ENCODE results near the gene POGLUT2.

Gene POGLUT2

DNA sequence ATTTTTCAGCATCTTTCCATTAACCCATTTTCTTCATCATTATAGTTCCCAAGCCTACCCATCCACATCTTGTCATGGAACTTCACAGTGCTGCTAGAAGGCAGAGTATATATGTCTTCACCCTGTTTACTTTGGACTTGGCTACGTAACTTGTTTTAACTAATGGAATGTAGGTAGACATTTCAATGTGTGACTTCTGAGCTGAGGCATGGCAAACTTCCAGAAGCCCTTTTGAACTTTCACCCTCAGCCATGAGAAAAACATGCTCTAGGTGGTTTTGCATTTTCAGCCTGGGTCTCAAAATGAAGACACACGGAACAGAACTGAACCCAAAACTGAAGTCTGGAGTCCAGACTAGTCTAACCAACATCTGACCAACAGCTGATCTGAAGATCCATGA is 28.3 kb downstream of the POGLUT2 start:
- H3K9ac ChIP-seq: no peak overlapping the region
- H3K4me2 ChIP-seq: no peak overlapping the region
- TF ChIP-seq CTCF (conservative IDR thresholded peaks at IDR 0.05; ENCODE audit: low read depth, low read length): no peak
- H3K4me3 ChIP-seq (IDR thresholded peaks at IDR 0.05; ENCODE audit: insufficient read depth, low read depth, low read length): no peak overlapping the region
- no peak overlapping the region for H3K27ac ChIP-seq
- H2AFZ ChIP-seq (ENCODE audit: low read depth): no peak overlapping the region
- H3K4me1 ChIP-seq (ENCODE audit: low read depth, poor library complexity, severe bottlenecking): peaks cover 8% of the 10 kb centered on the region
- H3K79me2 ChIP-seq (ENCODE audit: insufficient read depth, low read depth): no peaks in the 10 kb centered on the region
- H3K36me3 ChIP-seq (ENCODE audit: insufficient read depth): no peaks in the 10 kb centered on the region
- no peaks in the 10 kb centered on the region for H4K20me1 ChIP-seq (ENCODE audit: insufficient read depth)
- no peaks in the 10 kb centered on the region for H3K27me3 ChIP-seq (ENCODE audit: insufficient read depth, low read depth)

DNA sequence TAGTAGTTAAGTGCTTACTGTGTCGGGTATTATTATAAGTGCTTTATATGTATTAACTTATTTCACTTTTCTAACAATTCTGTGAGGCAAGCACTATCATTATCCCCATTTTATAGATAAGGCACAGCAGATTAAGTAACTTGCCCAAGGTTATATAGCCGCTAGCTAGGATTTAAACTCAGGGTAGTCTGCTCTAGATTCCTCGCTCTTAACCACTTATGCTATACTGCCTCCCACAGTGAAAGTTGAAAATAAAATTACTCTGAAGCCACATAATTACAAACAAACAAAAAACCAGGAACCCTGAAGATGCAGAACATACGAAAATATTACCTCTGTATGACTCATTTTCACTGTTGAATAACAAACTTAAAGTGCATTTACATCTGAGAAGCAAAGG is 29.1 kb downstream of the POGLUT2 start:
- Histone ChIP-seq H2AFZ (ENCODE audit: low read depth) (no peak overlapping the region), H3K36me3 (ENCODE audit: insufficient read depth) (no peaks in the 10 kb centered on the region), H3K27me3 (ENCODE audit: insufficient read depth, low read depth) (no peaks in the 10 kb centered on the region), H3K27ac (no peak overlapping the region), H3K79me2 (ENCODE audit: insufficient read depth, low read depth) (no peaks in the 10 kb centered on the region), H3K4me2 (no peak overlapping the region), H4K20me1 (ENCODE audit: insufficient read depth) (no peaks in the 10 kb centered on the region), H3K4me3 (IDR thresholded peaks at IDR 0.05; ENCODE audit: insufficient read depth, low read depth, low read length) (no peak overlapping the region), H3K9ac (no peak overlapping the region), H3K4me1 (ENCODE audit: low read depth, poor library complexity, severe bottlenecking) (peaks cover 8% of the 10 kb centered on the region)
- no peak for TF ChIP-seq CTCF (conservative IDR thresholded peaks at IDR 0.05; ENCODE audit: low read depth, low read length)

DNA sequence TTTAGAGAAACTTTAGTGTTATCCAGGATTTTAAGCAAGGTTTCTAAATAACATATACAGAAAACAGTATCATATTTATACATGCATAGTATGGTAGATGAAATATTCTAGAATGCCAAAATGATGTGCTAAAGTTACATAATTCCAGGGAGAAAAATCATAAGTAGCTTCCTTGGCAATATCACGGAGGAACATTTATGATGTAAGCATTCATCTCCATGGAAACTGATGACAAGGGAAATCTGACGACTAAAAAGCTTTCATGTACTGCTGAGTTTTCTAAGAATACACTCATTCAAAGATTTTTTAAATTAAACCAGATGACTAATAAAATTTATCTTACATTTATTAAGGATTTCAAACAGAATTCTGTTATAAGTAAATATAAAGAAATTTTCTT is 29.9 kb downstream of the POGLUT2 start:
- Histone ChIP-seq H3K4me1 (ENCODE audit: low read depth, poor library complexity, severe bottlenecking) (peaks cover 8% of the 10 kb centered on the region), H3K4me2 (no peak overlapping the region), H3K79me2 (ENCODE audit: insufficient read depth, low read depth) (no peaks in the 10 kb centered on the region), H3K27me3 (ENCODE audit: insufficient read depth, low read depth) (no peaks in the 10 kb centered on the region), H4K20me1 (ENCODE audit: insufficient read depth) (no peaks in the 10 kb centered on the region), H3K27ac (no peak overlapping the region), H3K4me3 (IDR thresholded peaks at IDR 0.05; ENCODE audit: insufficient read depth, low read depth, low read length) (no peak overlapping the region), H2AFZ (ENCODE audit: low read depth) (no peak overlapping the region), H3K36me3 (ENCODE audit: insufficient read depth) (no peaks in the 10 kb centered on the region), H3K9ac (no peak overlapping the region)
- TF ChIP-seq CTCF (conservative IDR thresholded peaks at IDR 0.05; ENCODE audit: low read depth, low read length): no peak

- no peak overlapping the region for H3K4me3 ChIP-seq (IDR thresholded peaks at IDR 0.05; ENCODE audit: insufficient read depth, low read depth, low read length)
- no peak for TF ChIP-seq CTCF (conservative IDR thresholded peaks at IDR 0.05; ENCODE audit: low read depth, low read length)
- no peak overlapping the region for H3K9ac ChIP-seq
- no peaks in the 10 kb centered on the region for H3K27me3 ChIP-seq (ENCODE audit: insufficient read depth, low read depth)
- H4K20me1 ChIP-seq (ENCODE audit: insufficient read depth): no peaks in the 10 kb centered on the region
- no peaks in the 10 kb centered on the region for H3K4me1 ChIP-seq (ENCODE audit: low read depth, poor library complexity, severe bottlenecking)
- no peaks in the 10 kb centered on the region for H3K36me3 ChIP-seq (ENCODE audit: insufficient read depth)
- H3K27ac ChIP-seq: no peak overlapping the region
- H3K79me2 ChIP-seq (ENCODE audit: insufficient read depth, low read depth): no peaks in the 10 kb centered on the region
- no peak overlapping the region for H2AFZ ChIP-seq (ENCODE audit: low read depth)
- no peak overlapping the region for H3K4me2 ChIP-seq
These were observed 35.0 kb downstream of the POGLUT2 start for GRCh38 chr13:102763741-102764140.

DNA sequence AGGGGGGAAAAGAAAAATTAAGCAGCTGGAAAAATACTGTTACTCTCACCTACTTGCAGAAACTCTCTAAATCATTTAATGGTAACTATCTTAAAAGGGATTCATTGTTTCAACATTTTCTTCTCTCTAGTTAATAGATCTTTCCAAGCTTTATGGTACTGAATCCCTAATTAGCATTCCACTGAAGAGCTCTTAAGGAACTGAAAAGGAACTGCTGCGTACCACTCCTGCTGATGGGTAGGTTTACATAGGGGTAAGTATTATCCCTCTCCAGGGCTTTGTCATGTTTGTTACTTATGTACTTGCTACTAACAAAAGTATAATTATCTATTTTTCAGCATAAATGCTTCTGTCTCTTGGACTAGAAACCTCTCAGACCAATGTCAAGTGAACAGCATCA is 37.7 kb downstream of the POGLUT2 start:
- no peak for TF ChIP-seq CTCF (conservative IDR thresholded peaks at IDR 0.05; ENCODE audit: low read depth, low read length)
- H3K27me3 ChIP-seq (ENCODE audit: insufficient read depth, low read depth): no peaks in the 10 kb centered on the region

More for the DNA sequence above, 37.7 kb downstream of the POGLUT2 start:
- Histone ChIP-seq H3K9ac (no peak overlapping the region), H4K20me1 (ENCODE audit: insufficient read depth) (no peaks in the 10 kb centered on the region), H3K4me2 (no peak overlapping the region), H3K27ac (no peak overlapping the region), H3K4me1 (ENCODE audit: low read depth, poor library complexity, severe bottlenecking) (no peaks in the 10 kb centered on the region), H3K4me3 (IDR thresholded peaks at IDR 0.05; ENCODE audit: insufficient read depth, low read depth, low read length) (no peak overlapping the region), H2AFZ (ENCODE audit: low read depth) (no peak overlapping the region), H3K36me3 (ENCODE audit: insufficient read depth) (no peaks in the 10 kb centered on the region), H3K79me2 (ENCODE audit: insufficient read depth, low read depth) (no peaks in the 10 kb centered on the region)

Measured in KMS-11 (cell line).